CD4-positive, alpha-beta T cell treated with Interleukin-10 for 1 hour (primary cell): ENCODE data around the gene CTRL.
A peak's percentile ranks its signal among the peaks of the same experiment; 100 is the strongest.
"Not testable (repeated sequence)": the region's sequence is repeated elsewhere in the genome, so short reads cannot be mapped to it uniquely, and the experiment has no call there.

Source experiments
- DNase-seq: peaks from one replicate; pipeline ENCODE4 v3.0.0-alpha.2; 2020

Gene CTRL

DNA sequence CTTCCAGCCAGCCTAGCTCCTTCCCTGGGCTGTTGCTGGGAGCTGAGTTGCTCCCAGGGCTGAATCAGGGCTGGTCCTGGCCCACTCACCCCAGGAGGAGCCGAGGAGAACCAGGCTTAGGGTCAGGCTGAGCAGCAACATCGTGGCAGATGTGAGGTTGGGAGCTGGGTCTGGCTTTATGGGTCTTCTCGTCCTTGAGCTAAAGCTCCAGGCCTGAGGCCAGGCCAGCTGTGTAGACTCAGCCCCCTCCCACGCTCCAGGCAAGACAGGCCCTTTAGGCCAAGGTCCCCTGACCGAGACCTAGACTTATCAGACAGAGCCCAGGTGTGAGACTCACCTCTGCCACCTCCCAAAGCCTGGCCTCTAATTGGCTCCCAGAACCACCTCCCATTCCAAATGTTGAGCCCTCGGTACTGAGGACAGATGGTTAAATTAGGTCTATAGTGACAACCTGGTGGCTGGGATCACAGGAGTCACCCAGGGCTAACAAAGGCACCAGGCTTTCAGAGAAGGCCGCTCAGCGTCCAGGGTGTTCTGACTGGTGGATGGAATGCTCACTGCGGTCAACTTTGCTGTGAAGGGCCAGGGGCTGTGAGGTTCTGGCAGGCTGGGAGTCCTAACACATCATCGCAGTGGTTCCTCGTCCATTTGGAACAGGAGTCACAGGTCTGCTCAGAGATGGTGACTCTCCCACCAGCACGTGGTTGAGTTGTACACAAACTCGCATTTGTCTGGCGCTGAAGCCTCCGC is at the start of gene CTRL:
Gene CTRL, minus strand, starts transcription at position 151 of the 750 bp plus-strand sequence. Its CDS starts 10 bp downstream, at position 141.
- DNase-seq, result no peak

- DNase-seq, result no peak
Measured at GRCh38 chr16:67979955-67980678, 48.5 kb upstream of the CTRL start, which contains the start of gene DPEP3. Gene DPEP3 (minus strand): TSS chr16:67980499. CDS start chr16:67980380, 119 bp downstream.

DNA sequence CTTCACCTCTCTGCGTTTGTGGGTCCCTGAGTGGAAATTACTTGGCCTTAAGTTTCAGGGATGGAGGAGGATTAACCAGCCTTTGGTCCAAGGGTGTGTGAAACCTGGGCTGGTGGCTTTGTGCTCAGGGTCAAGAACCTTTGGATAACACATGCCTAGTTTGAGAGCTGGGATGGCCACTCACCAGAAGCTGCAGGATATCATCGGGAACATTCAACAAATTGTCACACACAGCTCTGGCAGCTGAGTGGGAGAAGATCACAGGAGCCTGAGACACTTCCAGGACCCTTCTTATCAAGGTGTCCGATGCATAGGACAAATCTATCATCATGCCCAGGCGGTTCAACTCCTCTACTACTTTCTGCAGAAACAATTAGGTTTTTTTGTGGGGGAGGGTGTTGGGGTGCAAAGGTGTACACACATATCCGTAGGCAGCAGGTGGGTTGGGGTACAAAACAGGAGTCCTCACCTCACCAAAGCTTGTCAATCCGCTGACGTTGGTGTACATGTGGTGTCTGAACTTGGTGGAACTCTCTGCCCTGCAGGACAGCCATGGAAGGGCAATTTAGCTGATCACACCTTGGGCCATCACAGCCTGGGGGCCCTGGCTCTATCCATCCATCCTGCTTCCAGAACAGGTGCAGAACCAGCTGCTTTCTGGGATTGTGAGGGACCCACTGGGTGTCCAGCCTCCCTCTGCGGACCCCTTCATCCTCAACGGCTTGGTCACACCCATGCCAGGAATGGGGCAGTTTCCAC is 46.0 kb upstream of the CTRL start:
- DNase-seq, result no peak

- no peak for DNase-seq
Measured at GRCh38 chr16:67977005-67977404, 45.3 kb upstream of the CTRL start.

DNA sequence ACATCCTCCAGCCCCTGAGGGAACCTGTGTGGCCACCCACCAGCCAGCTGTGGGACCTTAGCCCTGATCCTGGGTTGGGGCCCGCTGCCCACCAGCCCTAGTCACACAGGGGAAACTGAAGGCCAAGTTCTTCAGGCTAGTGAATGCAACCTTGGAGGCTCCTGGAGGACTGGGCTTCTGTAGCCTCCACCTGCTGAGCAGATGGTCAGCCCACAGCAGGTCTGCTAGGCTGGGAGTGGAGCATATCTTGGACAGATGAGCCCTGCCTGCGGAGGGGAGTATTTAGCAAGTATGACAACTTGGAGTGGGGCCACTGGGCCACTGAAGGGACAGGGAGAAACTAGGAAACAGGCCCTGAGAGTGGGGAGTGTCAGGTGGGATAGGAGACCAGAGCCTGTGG is 44.5 kb upstream of the CTRL start:
- no peak for DNase-seq

- no peak for DNase-seq
Measured at GRCh38 chr16:67975321-67976105, 43.9 kb upstream of the CTRL start.

- DNase-seq, result not testable (repeated sequence)
Measured at GRCh38 chr16:67972285-67972684, 40.6 kb upstream of the CTRL start.

- DNase-seq, result no peak
Measured at GRCh38 chr16:67971111-67971510, 39.4 kb upstream of the CTRL start.

GRCh38 chr16:67969254-67970039 is 37.8 kb upstream of the CTRL start:
- DNase-seq, result peak; percentile 23

DNA sequence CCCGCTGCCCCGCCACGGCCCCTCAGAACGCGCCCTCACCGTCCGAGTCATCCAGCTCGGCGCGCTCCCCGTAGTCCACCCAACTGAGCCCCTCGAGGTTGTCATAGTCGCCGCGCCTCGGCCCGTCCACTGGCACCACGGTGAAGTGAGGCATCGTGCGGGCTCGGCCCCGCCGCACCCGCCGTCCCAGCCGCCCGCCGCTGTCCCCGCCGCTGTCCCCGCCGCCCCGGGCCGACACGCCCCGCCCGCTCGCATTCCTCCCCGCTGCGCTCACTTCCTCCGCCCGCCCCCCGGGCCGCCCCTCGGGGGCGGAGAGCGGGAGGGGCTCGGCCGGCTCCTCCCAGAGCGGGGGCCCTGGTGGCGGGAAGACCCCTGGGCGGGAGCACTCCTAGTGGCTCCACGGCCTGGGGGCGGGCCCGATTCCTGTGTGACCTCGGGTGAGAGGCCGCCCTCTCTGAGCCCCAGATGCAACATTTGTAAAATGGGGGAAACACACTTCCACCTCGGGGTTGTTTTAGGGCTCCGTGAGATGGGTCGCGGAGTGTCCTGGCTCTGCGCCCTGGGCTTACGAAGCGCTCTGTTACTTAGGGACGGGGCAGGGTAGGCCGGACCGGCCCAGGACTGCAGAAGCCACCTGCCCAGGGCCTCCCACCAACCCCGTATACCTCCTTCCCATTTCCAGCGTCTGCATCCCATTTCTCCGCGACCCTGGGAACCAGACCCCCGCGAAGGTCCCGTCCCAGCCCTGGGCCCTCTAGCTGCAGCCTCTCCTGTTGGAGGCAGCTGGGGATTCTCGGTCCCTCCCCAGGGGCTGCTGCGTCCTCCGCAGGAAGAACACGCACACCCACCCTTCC is 37.0 kb upstream of the CTRL start, which contains the start of gene SLC12A4:
Gene SLC12A4, minus strand, starts transcription at position 238 of the 854 bp plus-strand sequence. Its CDS starts 84 bp downstream, at position 154.
- DNase-seq, result peak; percentile 92

- no peak for DNase-seq
Measured at GRCh38 chr16:67967958-67968399, 36.3 kb upstream of the CTRL start.

DNA sequence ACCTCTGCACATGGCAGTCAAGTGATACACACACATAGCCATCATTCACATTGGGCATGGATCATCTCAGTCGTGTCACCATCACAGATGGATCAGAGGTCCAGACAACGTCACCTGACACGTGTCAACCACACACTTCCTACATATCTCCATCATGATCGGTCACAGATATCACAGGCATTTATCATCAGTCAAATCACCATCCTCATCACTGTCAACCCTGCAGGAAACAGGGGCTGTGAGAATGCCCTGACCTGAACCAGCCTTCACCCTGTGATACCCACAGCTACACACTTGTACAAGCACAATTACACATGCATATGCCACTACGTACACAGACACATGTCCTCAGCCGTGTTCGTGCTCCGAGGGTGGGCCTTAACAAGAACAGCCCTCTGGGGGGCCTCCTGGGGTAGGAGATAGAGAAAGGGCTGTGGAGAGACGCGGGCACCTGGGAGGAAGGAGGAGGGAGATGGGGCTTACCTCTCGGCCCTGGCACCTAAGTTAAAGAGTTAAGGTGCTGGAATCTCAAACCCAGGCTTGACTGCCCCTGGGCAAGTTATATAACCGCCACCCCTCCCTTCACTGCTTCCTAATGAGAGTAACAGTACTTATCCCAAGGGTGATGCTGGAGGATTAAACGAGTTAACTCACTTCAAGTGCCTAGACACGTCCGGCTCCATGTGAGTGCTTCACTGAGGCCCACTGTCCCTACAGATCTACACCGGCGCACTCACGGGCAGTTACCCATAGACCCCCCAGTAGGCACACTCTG is 35.7 kb upstream of the CTRL start:
- peak; percentile 35 for DNase-seq

- DNase-seq, result no peak
Measured at GRCh38 chr16:67966549-67967182, 35.0 kb upstream of the CTRL start.

DNA sequence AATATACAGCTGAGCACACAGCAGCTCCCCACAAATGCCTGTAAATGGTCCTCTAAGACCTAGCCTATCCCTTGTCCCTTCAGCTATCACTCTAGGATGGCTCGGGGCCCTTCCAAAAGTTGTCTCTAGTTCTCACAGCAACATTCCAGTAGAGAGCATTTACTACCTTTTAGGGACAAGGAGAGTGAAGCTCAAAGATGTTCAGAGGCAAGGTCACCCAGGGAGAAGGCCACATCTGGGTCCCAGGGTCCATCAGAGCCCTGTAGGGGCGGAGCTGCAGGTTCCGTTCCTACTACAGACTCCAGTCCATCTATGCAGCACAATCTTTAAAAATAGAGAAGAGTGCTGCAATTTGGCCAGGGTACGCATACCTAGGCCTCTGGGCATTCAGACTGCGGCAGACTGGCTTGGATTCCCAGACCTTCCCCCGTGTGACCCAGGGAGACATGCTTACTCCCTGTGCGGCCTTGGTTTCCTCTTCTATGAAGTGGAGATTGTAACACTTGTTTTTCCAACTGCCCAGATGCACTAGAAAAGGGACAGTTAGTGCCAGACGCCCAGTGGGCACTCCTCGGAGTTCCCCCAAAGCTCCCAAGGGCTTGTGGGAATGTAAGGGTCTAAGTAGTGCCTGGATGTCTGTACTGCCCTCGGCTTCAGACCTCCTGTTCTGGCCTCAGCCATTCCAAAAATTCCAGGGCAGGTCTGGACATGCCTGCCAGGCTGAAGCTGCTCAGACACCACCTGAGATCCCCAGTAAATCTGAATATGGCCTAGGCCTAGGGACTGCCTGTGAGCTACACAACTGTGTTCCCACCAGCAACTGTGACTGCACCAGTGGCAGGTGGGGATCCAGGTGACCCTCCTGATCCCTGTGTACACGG is 34.2 kb upstream of the CTRL start:
- no peak for DNase-seq

GRCh38 chr16:67964477-67965131 is 32.9 kb upstream of the CTRL start:
- DNase-seq, result no peak

DNA sequence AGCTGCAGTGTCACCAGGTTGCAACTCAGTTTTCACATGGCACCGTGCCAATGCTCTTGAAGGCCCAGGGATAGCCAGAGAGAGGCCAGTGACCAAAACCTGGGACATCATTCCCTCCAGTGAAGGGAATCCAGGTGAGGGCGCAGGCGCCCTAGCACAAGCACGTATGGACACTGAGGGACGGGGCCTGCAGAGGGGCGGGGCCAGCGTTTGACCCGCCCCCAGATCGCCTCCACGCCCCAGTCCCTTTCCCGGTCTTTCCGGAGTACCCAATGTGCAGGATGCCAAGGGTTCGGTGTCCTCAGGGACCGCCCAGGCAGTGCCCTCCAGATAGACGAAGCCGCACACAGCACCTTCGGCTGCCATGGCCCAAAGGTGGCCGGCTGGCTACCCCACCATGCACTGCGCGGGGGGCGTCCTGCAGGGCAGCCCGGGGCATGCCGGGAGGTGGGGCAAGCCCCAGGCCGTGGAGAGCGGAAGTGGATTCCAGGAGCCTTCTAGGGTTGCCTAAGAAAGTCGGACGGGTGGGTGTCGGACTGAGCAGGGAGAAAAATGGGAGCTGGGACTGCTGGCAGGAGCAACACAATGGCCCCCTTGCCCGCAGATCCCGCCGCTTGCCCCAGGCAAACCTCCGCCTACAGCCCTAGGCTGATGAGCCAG is 32.1 kb upstream of the CTRL start:
- DNase-seq, result no peak

GRCh38 chr16:67963292-67963661 is 31.6 kb upstream of the CTRL start:
- DNase-seq, result no peak
